COLO829 (cell line): ENCODE data around the gene UROS.

Experiments used
- DNase-seq: peaks from one replicate; pipeline ENCODE4 v3.0.0; 2012; ENCODE audit warnings: low spot score

The UROS gene

DNA sequence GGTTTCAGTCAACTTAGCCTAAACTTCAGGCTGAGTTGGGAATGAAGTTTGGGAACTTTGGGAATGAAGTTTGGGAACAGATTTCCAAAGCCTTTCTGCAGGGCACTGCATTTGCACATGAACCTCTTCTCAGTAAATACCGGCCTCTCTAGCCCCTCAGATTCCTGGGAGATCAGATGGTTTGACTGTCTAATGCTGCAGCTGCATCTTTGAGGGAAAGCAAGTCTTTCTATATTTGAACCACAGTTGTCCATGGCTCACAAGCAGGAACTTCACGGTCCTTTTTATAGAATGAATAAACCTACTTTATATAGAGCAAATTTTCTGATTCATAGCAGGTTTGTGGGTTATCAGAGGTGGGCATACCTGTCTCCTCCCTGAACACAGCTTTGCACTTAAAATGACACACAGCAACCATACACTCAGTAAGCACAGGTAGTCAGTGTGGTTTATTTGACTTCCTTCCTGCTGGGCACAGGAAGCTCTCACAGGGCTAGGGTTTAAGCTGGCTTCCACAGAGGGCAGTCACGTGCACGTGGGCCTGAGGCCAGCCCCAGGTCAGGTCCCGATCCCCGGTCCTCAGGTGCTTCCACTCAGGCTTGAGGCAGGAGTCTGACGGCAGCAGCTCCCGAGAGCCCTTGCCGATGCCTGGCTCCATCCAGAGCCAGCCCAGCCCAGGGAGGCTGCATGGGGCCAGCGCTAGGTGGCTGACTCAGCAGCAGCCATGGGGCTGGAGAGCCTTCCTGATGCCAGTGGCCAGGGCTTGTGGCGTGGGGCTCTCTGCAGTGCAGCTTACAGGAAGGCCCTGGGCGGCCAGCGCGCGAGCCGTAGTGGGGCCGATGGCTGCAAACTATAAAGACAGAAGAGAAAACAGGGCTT lies 34.7 kb downstream of the UROS start:
- no peak for DNase-seq

DNA sequence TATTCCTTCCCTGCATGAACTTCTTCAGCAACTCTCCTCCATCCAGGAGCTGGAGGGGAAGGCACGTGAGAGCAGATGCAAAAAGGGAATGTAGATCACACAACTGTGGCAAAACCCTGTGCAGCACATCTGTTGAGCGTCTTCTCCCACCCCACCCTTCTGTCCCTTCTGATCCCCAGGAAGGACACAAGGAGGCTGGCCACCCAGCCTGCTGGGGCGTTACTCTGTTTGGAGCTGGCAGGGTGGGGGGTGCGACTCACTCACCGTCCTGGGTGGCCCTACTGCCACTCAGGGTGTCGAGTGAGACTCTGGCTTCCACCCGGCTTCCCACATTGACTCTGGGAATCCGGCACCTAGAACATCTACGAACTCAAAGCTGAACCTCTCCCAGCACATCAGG lies 37.3 kb downstream of the UROS start:
- no peak for DNase-seq

GRCh38 chr10:125783957-125784356 lies 39.1 kb downstream of the UROS start:
- no peak for DNase-seq

- no peak for DNase-seq
Observed at GRCh38 chr10:125783408-125783807, 39.6 kb downstream of the UROS start.

DNA sequence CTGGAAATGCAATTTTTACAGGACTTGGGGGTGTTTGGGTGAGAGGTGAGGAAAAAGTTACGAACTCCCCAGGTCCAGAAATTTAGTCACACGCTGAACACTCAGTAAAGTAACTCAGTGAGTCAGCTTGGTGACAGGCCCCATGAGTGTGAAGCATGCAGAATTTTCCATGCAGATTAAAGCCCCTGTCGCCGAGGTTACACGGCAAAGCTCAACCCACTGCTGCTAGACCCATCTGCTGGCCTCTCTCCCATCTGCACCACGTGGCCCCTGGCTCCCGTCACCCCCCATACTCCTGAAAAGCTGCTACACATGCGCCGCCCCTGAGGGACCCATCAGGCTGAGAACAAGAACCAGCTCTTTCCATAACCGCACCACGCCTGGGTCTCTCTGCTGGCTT lies 40.4 kb downstream of the UROS start:
- no peak for DNase-seq

DNA sequence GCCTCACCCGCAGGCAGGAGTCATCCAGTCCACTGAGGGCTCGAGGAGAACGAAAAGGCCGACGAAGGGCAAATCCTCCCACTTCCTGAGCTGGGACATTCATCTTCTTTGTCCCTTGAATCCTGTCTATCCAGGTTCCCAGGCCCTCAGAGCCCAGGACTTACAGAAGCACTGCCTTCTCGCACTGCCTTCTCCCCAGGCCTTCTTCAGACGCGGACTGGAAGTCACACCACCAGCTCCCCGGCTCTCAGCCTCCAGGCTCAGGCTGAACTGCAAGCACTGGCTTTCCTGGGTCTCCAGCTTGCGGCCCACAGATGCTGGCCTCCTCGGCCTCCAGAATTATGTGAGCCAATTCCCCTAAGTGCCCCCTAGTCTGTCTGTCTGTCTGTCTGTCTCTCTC lies 41.0 kb downstream of the UROS start:
- no peak for DNase-seq

- DNase-seq: no peak
Observed at GRCh38 chr10:125781374-125781773, 41.7 kb downstream of the UROS start.

- DNase-seq: no peak
Observed at GRCh38 chr10:125779403-125780327, 43.4 kb downstream of the UROS start.

DNA sequence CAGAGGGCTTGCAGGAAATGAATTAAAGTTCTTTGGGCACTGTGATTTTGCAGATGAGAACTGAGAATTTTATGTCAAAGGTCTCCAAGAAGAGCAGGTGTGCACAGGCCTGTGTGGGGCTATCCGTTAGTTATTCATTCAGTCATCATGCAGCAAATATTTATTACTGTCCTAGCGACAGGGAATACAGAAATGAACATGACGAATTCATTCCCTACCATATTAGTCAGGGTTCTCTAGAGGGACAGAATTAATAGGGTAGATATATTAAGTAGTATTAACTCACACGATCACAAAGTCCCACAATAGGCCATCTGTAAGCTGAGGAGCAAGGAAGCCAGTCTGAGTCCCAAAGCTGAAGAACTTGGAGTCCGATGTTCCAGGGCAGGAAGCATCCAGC lies 44.5 kb downstream of the UROS start:
- no peak for DNase-seq

DNA sequence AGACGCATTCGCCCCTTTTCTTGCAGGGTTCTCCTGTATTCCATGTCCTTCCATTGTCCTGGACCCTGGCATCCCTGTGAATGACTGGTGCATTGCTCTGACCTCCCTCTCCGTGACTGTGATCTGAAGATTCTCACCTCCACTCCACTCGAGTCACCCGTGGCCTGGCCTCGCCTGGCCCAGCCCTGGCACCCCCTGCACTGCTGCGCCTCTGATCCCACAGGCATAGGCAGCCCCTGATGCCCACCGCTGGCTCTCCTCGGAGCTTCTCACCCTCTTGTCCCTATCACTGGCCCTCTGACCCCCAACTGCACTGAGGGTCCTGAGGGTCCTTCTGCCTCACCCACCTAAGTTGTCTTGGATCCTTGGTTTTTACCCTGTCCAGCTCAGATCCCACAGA lies 45.3 kb downstream of the UROS start:
- DNase-seq: no peak

DNA sequence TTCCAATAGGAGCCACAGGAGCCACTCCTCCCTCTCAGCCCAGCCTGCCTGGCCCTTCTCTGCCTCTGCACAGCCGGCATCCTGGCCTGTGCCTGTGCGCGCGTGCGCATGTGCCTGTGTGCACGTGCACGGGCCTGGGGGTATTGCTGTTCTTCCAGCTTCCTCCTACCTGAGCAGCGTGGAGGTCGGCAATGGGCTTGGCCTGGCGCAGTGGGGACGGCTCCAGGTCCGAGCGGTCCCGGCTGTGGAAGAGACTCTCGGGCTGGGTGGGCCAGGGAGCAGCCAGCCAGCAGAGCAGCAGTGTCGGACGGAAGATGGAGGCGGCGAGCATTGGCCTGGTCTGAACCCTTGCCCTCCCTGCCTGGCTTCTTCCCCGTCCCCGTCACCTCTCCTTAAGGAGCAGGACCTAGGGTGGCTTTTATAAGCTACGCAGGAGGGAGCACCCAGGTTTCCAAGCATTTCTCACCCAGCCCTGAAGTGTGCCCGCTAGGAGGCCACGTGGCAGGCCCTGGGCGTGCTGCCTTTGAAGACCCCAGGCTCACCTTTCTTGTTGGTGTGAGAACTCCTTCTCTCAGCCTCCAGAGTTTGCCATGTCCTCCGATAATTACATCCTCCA lies 47.5 kb downstream of the UROS start, which contains the start of gene MMP21:
Gene MMP21 (minus strand): TSS at position 331 of the 616 bp plus-strand sequence. CDS start 0 bp downstream, at position 331.
- no peak for DNase-seq

- no peak for DNase-seq
Observed at GRCh38 chr10:125774581-125775191, 48.4 kb downstream of the UROS start.

DNA sequence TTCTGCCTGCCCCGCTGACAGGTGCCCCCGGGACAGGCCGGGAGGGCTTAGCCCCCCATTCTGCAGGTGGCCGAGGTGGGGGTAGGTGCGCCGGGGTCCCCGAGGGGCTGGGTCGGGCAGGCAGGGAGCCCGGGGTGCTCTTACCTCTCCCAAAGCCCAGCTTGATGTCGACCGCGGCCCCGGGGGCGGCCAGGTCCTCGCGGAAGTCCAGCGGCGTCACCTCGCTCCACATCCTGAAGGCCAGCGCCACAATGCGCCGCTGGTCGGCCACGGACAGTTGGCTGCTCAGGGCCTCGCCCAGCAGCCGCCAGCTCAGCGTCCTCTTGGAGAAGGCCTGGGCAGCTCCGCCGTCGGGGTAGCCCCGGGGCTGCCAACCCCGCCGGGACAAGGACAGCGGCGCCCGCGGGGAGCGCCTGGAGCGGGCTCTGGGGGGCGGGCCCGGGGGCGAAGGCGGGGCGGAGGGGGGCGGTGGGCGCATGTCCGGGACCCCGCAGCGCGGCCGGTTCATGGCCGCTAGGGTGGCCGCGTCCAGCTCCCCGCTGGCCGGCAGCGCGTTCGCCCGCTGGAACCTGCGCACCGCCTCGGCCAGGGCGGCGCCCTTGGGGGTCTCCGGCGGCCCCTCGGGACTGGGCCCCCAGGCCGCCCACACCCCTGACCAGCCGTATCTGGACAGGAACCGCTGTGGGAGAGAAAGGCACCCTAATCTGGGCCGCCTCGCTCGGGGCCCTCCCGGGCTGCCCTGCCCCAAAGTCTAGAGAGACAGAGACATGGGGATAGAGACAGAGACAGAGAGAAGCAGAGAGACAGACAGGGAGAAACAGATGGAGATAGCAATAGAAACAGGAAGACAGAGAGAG lies 49.1 kb downstream of the UROS start:
- no peak for DNase-seq

GRCh38 chr10:125772864-125773180 lies 50.2 kb downstream of the UROS start:
- DNase-seq: no peak

DNA sequence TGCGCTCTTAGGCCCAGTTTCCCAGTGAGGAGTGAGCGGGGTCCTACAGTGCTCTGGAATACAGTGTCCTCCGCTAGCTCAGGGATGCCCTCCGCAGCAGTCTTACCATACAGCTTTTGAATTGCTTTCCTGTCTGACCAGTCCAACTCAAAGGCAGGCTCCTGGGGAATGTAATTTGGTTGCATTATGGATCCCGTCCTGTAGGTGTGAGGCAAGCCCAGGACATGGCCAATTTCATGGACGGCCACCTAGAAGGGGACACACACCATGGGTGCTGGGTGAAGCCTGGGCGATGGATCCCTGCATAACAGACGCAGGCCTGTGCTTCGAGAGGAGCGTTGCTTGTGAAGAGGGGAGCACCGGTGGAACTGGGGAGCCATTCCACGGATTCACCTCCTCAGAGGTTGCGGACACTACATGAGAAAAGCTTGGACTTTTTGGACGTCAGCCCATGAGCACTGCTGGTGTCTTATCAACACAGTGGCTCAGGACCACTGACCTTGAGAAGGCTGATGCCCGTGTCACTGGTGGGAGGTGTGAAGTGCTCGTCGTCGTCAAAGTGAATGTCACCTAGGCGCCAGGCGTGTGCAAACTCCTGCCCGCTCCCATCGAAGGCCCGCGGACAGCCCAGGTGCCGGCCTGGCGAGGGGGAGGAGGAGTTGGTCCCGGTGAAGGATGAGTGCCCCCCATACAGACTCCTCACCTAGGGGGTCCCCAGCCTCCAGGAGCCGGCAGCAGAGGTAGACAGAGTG lies 50.8 kb downstream of the UROS start:
- DNase-seq: no peak

DNA sequence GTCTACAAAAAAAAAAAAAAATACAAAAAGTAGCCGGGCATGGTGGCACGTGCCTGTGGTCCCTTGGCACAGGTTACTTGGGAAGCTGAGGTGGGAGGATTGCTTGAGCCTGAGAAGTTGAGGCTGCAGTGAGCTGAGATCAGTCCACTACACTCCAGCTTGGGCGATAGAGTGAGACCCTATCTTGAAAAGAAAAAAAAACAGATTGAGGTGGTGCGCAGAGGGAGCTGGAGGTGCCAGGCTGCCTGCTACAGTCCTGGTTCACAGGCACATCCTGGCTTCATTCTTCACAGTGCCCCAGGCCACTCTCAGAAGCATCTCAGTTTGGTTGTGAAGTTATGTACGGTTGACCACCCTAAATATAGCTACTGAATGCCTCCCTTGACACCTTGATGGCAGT lies 52.2 kb downstream of the UROS start:
- DNase-seq: no peak

DNA sequence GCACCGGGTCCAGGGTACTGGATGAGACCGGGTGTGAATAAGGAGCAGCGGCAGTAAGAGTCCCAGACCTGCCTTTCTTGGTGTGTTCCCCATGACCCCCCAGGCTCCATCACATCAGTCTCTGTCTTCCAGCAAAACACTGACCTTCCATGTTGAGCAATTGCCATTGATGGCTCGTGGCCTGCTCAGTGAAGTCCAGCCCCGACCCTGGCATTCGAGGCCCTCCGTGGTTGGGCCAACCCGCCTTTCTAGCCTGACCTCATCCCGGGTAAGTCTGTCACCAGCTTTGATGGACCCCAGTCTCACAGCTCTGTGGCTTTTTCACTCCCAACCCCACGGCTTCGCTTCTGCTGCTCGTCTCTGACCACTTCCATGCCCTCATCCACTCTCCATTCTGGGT lies 53.9 kb downstream of the UROS start:
- no peak for DNase-seq

DNA sequence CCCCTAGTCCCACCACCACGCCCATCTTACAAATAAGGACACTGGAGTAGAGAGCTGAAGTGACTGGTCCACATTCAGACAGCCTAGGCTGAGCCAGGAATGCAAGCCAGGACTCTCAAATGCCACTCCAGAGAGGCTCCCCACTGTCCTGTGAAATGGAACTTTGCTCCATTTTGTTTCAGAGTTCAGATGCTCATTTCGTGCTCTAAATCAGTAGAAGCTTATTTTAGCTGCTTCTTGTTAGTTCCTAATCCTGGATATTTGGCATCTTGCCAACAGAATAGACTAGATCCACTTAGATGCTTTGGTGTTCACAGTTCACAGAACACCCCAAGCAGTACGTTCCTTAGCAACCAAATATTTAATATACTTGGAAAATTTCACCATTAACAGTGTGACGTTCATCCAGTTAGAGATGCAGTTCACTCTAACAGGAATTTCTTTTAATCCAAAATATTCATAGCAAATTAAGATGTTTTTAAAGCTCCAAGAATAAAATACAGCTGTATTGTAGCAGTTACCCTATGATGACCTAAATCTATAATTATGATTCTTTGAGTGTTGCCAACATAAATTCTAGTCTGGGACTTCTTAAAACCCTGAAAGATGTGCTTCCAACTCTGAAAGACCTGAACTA lies 54.7 kb downstream of the UROS start:
- DNase-seq: peak; percentile 7

- no peak for DNase-seq
Observed at GRCh38 chr10:125766511-125766910, 56.5 kb downstream of the UROS start.

- no peak for DNase-seq
Observed at GRCh38 chr10:125765835-125766234, 57.2 kb downstream of the UROS start.
